ENCODE data around the gene BMI1.
"Not testable (repeated sequence)": the region's sequence is repeated elsewhere in the genome, so short reads cannot be mapped to it uniquely, and the experiment has no call there.

- not testable (repeated sequence) for TF ChIP-seq CTCF (IDR thresholded peaks at IDR 0.05 in 2 of 3, conservative IDR thresholded peaks at IDR 0.05 in 1 of 3; ENCODE audit: borderline replicate concordance in 1 of 3, insufficient read depth in 1 of 3, low read depth in 2 of 3, low read length in 2 of 3); POLR2AphosphoS5 (IDR thresholded peaks at IDR 0.05; ENCODE audit: low read depth, low read length); POLR2A (IDR thresholded peaks at IDR 0.05; ENCODE audit: borderline replicate concordance, extremely low read depth, insufficient read depth, insufficient read length); EZH2 (IDR thresholded peaks at IDR 0.05); RAD21 (IDR thresholded peaks at IDR 0.05; ENCODE audit: low read depth); EZH2phosphoT487 (IDR thresholded peaks at IDR 0.05; ENCODE audit: borderline replicate concordance); YY1 (IDR thresholded peaks at IDR 0.05; ENCODE audit: extremely low read depth, insufficient replicate concordance, low read depth, low read length); SRF (IDR thresholded peaks at IDR 0.05; ENCODE audit: low read depth); ZNF274 (IDR thresholded peaks at IDR 0.05; ENCODE audit: low read depth, low read length); ATF3 (IDR thresholded peaks at IDR 0.05)
Observed at GRCh38 chr10:22310012-22310411, 10.9 kb upstream of the BMI1 start.
